RCC 7860 (cell line): Measurements from ENCODE around the gene PRSS37.
"Not testable (repeated sequence)": the region's sequence is repeated elsewhere in the genome, so short reads cannot be mapped to it uniquely, and the experiment has no call there.

Experiments used
- DNase-seq: peaks from one replicate; pipeline ENCODE4 v3.0.0-alpha.2; 2015; ENCODE audit warnings: low spot score
- FAIRE-seq: peaks from 2 replicates; lab custom pipeline; 2012; peaks lifted over from hg19 to GRCh38; lab: Jason Lieb, UNC

Gene PRSS37

GRCh38 chr7:141841385-141841784 lies at the start of gene PRSS37:
TSS of gene PRSS37 (minus strand) at chr7:141841485. CDS start at chr7:141841049, 436 bp downstream.
- no peak for FAIRE-seq
- no peak for DNase-seq

GRCh38 chr7:141889321-141889720 lies 48.0 kb upstream of the PRSS37 start:
- no peak for FAIRE-seq

GRCh38 chr7:141884539-141885225 lies 43.4 kb upstream of the PRSS37 start:
- DNase-seq, result no peak
- no peak for FAIRE-seq

More at GRCh38 chr7:141889321-141889720, 48.0 kb upstream of the PRSS37 start:
- DNase-seq, result no peak

GRCh38 chr7:141880960-141881359 lies 39.7 kb upstream of the PRSS37 start:
- FAIRE-seq (no peak), DNase-seq (no peak)

GRCh38 chr7:141877365-141877764 lies 36.1 kb upstream of the PRSS37 start:
- DNase-seq (no peak), FAIRE-seq (no peak)

GRCh38 chr7:141876371-141876770 lies 35.1 kb upstream of the PRSS37 start:
- no peak for DNase-seq
- FAIRE-seq, result no peak

GRCh38 chr7:141875453-141875852 lies 34.2 kb upstream of the PRSS37 start:
- DNase-seq (no peak), FAIRE-seq (no peak)

GRCh38 chr7:141874787-141875186 lies 33.5 kb upstream of the PRSS37 start:
- FAIRE-seq (no peak), DNase-seq (no peak)

GRCh38 chr7:141872931-141873330 lies 31.6 kb upstream of the PRSS37 start:
- DNase-seq, result no peak
- FAIRE-seq, result no peak

GRCh38 chr7:141866974-141867373 lies 25.7 kb upstream of the PRSS37 start:
- DNase-seq (no peak), FAIRE-seq (no peak)

GRCh38 chr7:141864765-141865447 lies 23.6 kb upstream of the PRSS37 start:
- FAIRE-seq (no peak), DNase-seq (no peak)

GRCh38 chr7:141860207-141860606 lies 18.9 kb upstream of the PRSS37 start:
- FAIRE-seq (no peak), DNase-seq (no peak)

GRCh38 chr7:141847996-141848395 lies 6.7 kb upstream of the PRSS37 start:
- DNase-seq, result no peak
- no peak for FAIRE-seq

GRCh38 chr7:141844256-141844655 lies 3.0 kb upstream of the PRSS37 start:
- DNase-seq, result no peak
- FAIRE-seq, result no peak

GRCh38 chr7:141842904-141843303 lies 1.6 kb upstream of the PRSS37 start:
- FAIRE-seq (no peak), DNase-seq (no peak)

- DNase-seq, result no peak
- FAIRE-seq, result no peak
Observed at GRCh38 chr7:141840708-141841107, 577 bp downstream of the PRSS37 start.

GRCh38 chr7:141839256-141839655 lies 2.0 kb downstream of the PRSS37 start:
- FAIRE-seq, result peak; percentile 26
- DNase-seq, result no peak

- FAIRE-seq, result no peak
- DNase-seq, result no peak
Observed at GRCh38 chr7:141838581-141838980, 2.7 kb downstream of the PRSS37 start.

GRCh38 chr7:141837683-141838082 lies 3.6 kb downstream of the PRSS37 start:
- DNase-seq, result no peak
- no peak for FAIRE-seq

GRCh38 chr7:141822432-141822831 lies 18.9 kb downstream of the PRSS37 start:
- not testable (repeated sequence) for FAIRE-seq, DNase-seq

GRCh38 chr7:141820067-141820466 lies 21.2 kb downstream of the PRSS37 start:
- no peak for DNase-seq
- FAIRE-seq, result no peak

GRCh38 chr7:141792526-141792925 lies 48.8 kb downstream of the PRSS37 start:
- DNase-seq (no peak), FAIRE-seq (no peak)
